ENCODE results near the gene RAD51B.
A peak's percentile ranks its signal among the peaks of the same experiment; 100 is the strongest.

RAD51B gene

GRCh38 chr14:67785270-67786109 is 34.1 kb upstream of the RAD51B start:
- no peak overlapping the region for H3K4me3 ChIP-seq (ENCODE audit: low read length)
- DNase-seq (ENCODE audit: low read depth): no peak
- TF ChIP-seq CTCF (conservative IDR thresholded peaks at IDR 0.05; ENCODE audit: low read depth, low read length): no peak

- no peak for TF ChIP-seq CTCF (conservative IDR thresholded peaks at IDR 0.05; ENCODE audit: low read depth, low read length)
- DNase-seq (ENCODE audit: low read depth): no peak
- H3K4me3 ChIP-seq (ENCODE audit: low read length): no peak overlapping the region
These were observed 31.9 kb upstream of the RAD51B start for GRCh38 chr14:67787673-67788072.

GRCh38 chr14:67798731-67799130 is 20.8 kb upstream of the RAD51B start:
- H3K4me3 ChIP-seq (ENCODE audit: low read length): no peak overlapping the region
- TF ChIP-seq CTCF (conservative IDR thresholded peaks at IDR 0.05; ENCODE audit: low read depth, low read length): no peak
- no peak for DNase-seq (ENCODE audit: low read depth)

- no peak for DNase-seq (ENCODE audit: low read depth)
- H3K4me3 ChIP-seq (ENCODE audit: low read length): no peak overlapping the region
- TF ChIP-seq CTCF (conservative IDR thresholded peaks at IDR 0.05; ENCODE audit: low read depth, low read length): no peak
These were observed 18.8 kb upstream of the RAD51B start for GRCh38 chr14:67800743-67801142.

- DNase-seq (ENCODE audit: low read depth): no peak
- no peak overlapping the region for H3K4me3 ChIP-seq (ENCODE audit: low read length)
These were observed 13.3 kb upstream of the RAD51B start for GRCh38 chr14:67806246-67806645.

GRCh38 chr14:67814821-67815220 is 4.8 kb upstream of the RAD51B start:
- DNase-seq (ENCODE audit: low read depth): no peak
- no peak for TF ChIP-seq CTCF (conservative IDR thresholded peaks at IDR 0.05; ENCODE audit: low read depth, low read length)
- no peak overlapping the region for H3K4me3 ChIP-seq (ENCODE audit: low read length)

More at GRCh38 chr14:67806246-67806645, 13.3 kb upstream of the RAD51B start:
- TF ChIP-seq CTCF (conservative IDR thresholded peaks at IDR 0.05; ENCODE audit: low read depth, low read length): no peak

- DNase-seq (ENCODE audit: low read depth): no peak
These were observed 3.9 kb upstream of the RAD51B start for GRCh38 chr14:67815573-67816225.

More at GRCh38 chr14:67815573-67816225, 3.9 kb upstream of the RAD51B start:
- peak overlapping the region; percentile 94 for H3K4me3 ChIP-seq (ENCODE audit: low read length)
- no peak for TF ChIP-seq CTCF (conservative IDR thresholded peaks at IDR 0.05; ENCODE audit: low read depth, low read length)
